HG03108 (cell line): Measurements from ENCODE around the gene KCNK13.
"Not testable (repeated sequence)": the region's sequence is repeated elsewhere in the genome, so short reads cannot be mapped to it uniquely, and the experiment has no call there.

Experiments
- ATAC-seq: cut with Tn5 transposase; IDR thresholded peaks from one replicate; pipeline ENCODE4 v1.9.1; 2021; ENCODE audit warnings: moderate library complexity; ENCODE audit not compliant: unreplicated experiment

Gene KCNK13

GRCh38 chr14:90060312-90060964 is 1.4 kb upstream of the KCNK13 start:
- ATAC-seq = peak; percentile 56

- no peak for ATAC-seq
Observed at GRCh38 chr14:90060965-90061684, 669 bp upstream of the KCNK13 start.

- no peak for ATAC-seq
Observed at GRCh38 chr14:90062127-90062794, 467 bp downstream of the KCNK13 start.

GRCh38 chr14:90062822-90063539 is 1.2 kb downstream of the KCNK13 start:
- ATAC-seq = no peak

- ATAC-seq = no peak
Observed at GRCh38 chr14:90072350-90072749, 10.6 kb downstream of the KCNK13 start.

- ATAC-seq = no peak
Observed at GRCh38 chr14:90079576-90079975, 17.8 kb downstream of the KCNK13 start.

- ATAC-seq = no peak
Observed at GRCh38 chr14:90087433-90087832, 25.6 kb downstream of the KCNK13 start.

- ATAC-seq = no peak
Observed at GRCh38 chr14:90088176-90088575, 26.4 kb downstream of the KCNK13 start.

GRCh38 chr14:90089486-90089885 is 27.7 kb downstream of the KCNK13 start:
- ATAC-seq = not testable (repeated sequence)

- no peak for ATAC-seq
Observed at GRCh38 chr14:90091393-90091792, 29.6 kb downstream of the KCNK13 start.

- ATAC-seq = no peak
Observed at GRCh38 chr14:90093942-90094595, 32.3 kb downstream of the KCNK13 start.

- no peak for ATAC-seq
Observed at GRCh38 chr14:90095096-90095495, 33.3 kb downstream of the KCNK13 start.

GRCh38 chr14:90096566-90096965 is 34.8 kb downstream of the KCNK13 start:
- no peak for ATAC-seq

- no peak for ATAC-seq
Observed at GRCh38 chr14:90103808-90104207, 42.0 kb downstream of the KCNK13 start.

GRCh38 chr14:90105756-90106155 is 44.0 kb downstream of the KCNK13 start:
- no peak for ATAC-seq

- ATAC-seq = no peak
Observed at GRCh38 chr14:90107789-90108188, 46.0 kb downstream of the KCNK13 start.

- ATAC-seq = no peak
Observed at GRCh38 chr14:90109858-90110257, 48.1 kb downstream of the KCNK13 start.

GRCh38 chr14:90111895-90112534 is 50.2 kb downstream of the KCNK13 start:
- no peak for ATAC-seq

GRCh38 chr14:90114554-90114953 is 52.8 kb downstream of the KCNK13 start:
- no peak for ATAC-seq

- ATAC-seq = no peak
Observed at GRCh38 chr14:90115780-90116179, 54.0 kb downstream of the KCNK13 start.
